HG03108 (cell line): ENCODE results near the gene KLK10.

Experiments
- ATAC-seq: cut with Tn5 transposase; IDR thresholded peaks from one replicate; pipeline ENCODE4 v1.9.1; 2021; ENCODE audit warnings: moderate library complexity; ENCODE audit not compliant: unreplicated experiment

The KLK10 gene, protein sequence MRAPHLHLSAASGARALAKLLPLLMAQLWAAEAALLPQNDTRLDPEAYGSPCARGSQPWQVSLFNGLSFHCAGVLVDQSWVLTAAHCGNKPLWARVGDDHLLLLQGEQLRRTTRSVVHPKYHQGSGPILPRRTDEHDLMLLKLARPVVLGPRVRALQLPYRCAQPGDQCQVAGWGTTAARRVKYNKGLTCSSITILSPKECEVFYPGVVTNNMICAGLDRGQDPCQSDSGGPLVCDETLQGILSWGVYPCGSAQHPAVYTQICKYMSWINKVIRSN

DNA sequence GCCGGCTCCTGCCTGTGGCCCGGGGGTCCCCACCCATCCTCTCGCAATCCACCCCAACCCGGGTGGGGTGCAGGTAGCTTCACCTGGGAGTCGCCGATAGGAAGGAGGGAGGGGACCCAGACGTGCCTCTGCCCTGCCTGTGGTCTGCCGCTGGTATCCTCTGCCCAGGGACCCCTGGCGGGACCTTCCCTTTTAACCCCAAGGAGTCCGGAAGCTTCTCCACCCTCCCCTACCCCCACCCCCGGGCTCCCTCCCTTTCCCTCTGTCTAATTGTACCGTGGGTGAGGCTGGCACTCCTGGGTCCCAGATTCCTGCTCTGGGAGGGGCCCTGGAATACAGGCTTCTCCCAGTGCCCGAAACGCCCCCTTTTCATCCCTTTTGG lies at the start of gene KLK10:
KLK10 (minus strand) TSS at position 166 of the 382 bp plus-strand sequence. CDS start 579 bp downstream, outside the sequence.
- no peak for ATAC-seq

- no peak for ATAC-seq
Observed at GRCh38 chr19:51066393-51067186, 47.1 kb upstream of the KLK10 start.

DNA sequence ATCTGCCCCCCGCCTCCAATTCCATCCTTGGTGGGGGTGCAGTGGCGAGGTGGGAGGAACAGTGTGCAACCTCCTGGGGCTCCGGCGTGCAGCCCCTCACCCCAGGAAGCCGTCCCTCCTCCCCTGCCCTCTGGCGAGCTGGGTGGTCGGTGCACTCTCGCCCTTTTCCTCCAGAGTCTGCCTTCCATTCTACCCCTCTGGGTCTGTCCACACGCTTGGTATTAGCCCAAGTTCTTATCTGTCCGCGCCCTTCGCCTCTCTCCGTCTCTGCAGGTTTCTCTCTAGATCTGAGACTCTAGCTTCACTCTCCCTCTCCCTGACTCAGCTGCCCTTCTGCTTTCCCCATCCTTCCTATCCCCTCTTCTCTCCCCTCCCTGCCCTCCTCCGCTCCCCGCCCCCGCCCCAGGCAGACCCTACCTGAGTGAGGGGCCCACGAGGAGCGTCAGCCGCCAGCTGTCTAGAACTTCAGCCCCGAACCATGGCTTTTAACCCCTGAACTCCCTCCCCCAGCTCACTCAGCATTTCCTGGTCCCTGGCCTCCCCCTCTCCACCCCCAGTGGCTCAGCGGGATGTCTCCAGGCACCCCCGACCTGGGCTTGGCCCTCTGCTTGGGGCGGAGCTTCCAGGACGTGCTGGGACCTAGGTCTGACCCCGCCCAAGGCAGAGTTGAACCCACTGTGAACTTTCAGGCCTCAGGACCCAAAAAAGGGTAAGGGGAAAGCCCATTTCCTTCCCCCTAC lies 45.9 kb upstream of the KLK10 start:
- no peak for ATAC-seq

GRCh38 chr19:51064534-51065220 lies 45.2 kb upstream of the KLK10 start, which contains the start of gene KLK13:
TSS of gene KLK13 (minus strand) at chr19:51065092. CDS start at chr19:51065067, 25 bp downstream.
- ATAC-seq = no peak

GRCh38 chr19:51063664-51064063 lies 44.2 kb upstream of the KLK10 start:
- no peak for ATAC-seq

- no peak for ATAC-seq
Observed at GRCh38 chr19:51060973-51061372, 41.5 kb upstream of the KLK10 start.

DNA sequence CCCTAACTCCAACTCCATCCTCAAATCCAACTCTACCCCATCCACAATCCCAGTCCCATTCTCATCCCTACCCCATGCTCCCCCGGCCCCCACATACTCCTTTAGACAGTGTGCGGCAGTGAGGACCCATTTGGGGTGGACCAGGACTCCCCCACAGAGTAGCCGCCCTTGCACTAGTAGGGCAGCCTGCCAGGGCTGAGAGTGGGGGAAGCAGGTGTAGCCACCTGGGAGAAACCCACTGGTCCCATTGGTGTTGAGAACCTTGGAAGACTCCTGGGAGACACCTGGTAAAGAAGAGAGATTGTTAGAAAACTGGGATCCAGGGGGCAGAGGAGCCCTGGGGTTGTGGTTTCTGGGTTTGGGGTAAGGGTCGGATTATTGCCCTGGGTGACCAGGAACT lies 40.8 kb upstream of the KLK10 start:
- ATAC-seq = no peak

GRCh38 chr19:51059715-51060114 lies 40.2 kb upstream of the KLK10 start:
- ATAC-seq = no peak

DNA sequence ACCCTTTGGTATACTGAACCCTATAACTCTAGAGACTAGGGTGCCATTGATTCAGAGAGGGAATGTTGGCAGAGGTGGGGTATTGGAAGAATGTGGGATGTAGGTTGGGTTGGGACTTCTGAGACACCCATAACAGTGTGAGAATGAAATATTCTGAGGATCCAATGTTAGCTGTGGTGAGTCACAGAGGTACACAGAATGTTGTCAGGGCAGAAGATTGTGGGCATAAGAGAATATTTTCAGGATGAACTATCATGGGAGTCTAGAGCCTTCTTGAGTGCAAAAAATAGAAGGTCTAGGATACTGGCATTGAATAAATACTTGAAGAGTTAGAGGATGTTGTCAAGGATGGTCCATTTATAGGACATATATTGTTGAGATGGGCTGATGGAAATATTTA lies 36.4 kb upstream of the KLK10 start:
- no peak for ATAC-seq

DNA sequence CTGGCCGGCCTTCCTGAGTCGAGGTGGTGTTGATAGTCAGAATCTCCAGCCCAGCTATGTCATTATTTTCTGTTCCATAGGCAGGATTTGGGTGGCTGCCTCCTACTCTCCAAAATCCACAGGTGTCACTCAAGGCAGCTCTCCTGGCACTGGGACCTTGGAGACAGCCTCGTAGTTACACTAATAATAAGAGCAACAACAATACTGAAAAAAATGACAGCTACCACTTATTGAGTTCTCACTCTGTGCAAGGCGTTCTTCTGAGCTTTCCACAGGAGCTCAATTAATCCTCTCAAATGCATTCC lies 27.5 kb upstream of the KLK10 start:
- ATAC-seq = no peak

DNA sequence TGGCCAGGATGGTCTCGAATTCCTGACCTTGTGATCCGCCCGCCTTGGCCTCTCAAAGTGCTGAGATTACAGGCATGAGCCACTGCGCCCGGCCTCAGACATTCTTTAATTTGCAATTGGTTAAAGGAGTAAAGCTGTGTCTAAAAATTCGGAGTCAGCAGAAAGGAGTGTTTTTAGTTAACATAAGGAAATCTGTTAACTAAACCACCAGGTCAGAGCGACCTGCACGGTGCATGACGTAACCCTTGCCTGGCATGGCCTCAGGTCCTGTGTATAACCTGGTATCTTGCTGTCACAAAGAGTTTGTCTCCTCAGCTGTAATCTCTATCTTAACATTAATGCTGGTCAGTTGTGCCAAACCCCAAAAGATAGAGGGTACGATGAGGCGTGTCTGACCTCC lies 24.8 kb upstream of the KLK10 start:
- ATAC-seq = no peak

DNA sequence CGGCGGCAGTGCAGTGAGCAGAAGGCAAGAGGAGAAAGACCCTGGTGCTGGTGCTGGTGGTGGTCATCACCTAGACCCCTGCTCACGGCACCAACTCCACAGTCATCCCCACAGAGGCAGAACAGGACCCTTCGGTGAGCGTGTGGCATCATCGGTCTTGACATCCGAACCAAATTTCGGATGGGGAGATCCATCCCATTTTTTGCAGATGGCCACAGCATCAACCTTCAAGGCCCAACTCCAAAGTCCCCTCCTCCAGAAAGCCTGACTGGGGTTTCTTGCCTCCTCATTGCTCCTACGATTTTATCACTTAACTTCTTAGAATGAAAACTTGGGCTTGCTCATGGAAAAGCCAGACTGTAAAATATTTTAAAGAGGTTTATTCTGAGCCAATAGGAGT lies 24.0 kb upstream of the KLK10 start:
- ATAC-seq = no peak

DNA sequence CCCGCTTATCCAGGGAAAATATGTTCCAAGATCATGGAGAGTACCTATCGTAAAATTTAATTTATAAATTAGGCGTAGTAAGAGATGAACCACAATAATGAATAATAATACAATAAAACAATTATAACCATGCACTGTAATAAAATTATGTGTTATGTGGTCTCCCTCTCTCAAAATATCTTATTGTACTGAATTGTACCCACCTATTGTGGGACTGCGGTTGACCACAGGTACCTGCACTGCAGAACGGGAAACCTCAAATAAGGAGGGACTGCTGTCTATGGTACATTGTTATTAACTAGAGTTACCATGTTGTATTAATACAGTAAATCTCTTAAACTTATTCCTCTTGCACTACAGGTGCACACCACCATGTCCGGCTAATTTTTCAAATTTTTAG lies 20.6 kb upstream of the KLK10 start:
- ATAC-seq = no peak

DNA sequence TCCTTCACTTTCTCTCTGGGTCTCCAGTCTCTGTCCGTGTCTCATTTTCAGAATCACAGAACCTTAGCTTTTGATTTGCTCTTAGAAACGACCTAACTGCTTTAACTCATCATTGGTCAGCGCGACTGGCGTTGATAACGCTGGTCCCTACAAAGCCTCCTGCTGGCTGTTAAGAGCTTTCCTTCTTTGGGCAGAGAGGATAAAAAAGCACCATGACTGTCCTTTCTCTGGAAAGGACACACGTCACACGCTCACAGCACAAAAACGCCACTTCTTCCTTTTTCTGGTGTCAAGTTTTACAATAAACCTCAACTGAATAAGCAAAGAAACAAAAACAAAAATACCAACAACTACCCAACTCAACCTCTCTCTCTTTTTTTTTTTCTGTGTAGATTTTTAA lies 17.0 kb upstream of the KLK10 start:
- ATAC-seq = no peak

DNA sequence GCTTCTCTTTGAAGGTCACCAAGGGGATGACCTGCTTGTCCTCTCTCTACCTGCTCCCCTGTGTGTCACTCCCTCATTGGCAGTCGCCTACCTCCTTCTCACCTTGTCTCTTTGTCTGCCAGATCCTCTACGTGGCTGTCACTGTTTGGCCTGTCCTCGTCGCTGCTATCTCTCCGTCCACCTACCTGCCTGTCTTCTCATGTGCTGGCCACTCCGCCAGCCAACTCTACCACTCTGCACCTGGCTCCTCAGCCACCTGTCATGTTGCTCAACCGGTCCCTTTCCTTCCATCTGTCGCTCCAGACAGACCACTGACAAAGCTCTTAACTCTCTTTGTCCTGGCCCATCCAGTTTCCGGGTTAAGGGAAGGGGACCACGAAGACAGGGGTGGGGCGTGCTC lies 15.2 kb upstream of the KLK10 start, which contains the start of gene KLK12:
KLK12 (minus strand) TSS at position 299 of the 400 bp plus-strand sequence. CDS start 381 bp downstream, outside the sequence.
- no peak for ATAC-seq

GRCh38 chr19:51031880-51032225 lies 12.3 kb upstream of the KLK10 start:
- ATAC-seq = no peak

DNA sequence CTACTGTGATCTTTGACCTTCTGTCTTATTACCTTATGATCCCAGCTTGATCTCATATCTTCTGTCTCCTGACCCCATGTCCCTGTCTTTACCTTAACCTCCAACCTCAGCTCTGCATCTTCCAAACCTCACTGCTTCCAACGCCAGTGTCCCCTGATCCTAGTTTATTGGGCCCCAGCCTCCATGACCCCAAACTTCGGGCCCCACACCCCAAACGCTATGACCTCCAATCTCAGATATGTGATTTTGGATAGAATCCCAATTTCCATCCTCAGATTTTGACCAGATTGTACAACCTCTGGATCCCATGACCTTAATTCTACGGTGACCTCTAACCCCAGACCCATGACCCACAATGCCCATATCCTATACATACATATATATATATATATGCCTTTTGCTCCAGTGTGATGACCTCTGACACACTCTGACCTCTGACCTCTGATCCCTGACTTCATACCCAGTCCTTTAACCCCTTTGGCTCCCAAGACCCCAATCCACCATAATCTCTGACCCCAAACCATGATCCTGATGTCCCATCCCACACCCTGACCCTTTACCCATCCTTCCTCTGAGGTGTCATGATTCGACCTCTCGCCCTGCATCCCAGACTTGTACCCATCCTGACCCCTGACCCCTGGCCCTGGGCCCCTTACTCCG lies 11.8 kb upstream of the KLK10 start:
- no peak for ATAC-seq

GRCh38 chr19:51030631-51031030 lies 11.1 kb upstream of the KLK10 start:
- no peak for ATAC-seq

GRCh38 chr19:51029718-51030117 lies 10.2 kb upstream of the KLK10 start:
- no peak for ATAC-seq

DNA sequence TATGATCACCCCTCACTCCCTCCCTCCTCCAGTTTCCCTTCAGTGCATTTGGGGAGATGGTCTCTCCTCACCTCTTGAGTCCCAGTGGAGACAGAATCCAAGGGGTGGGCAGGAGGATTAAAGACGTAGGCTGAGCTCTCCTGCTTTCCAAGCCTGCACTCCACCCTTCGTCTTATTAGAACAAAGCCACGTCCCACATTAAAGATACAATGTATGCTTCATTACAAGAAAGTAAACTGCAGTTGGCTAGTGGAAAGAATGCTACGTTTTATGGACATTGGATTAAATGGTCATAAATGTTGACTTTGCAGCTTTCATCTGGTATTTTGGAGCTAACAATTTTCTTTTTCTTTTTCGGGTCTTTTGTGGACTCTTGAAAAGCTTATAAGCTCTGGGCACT lies 8.4 kb upstream of the KLK10 start:
- no peak for ATAC-seq
